SK-N-MC (cell line): ENCODE results near the gene PLEKHM2.

Source experiments
- EZH2 ChIP-seq: fragments of 200-600 bp; sonication (generic); IDR thresholded peaks from one replicate; pipeline ENCODE4 v1.6.1; 2017; ENCODE audit warnings: antibody characterized with exemption
- FOXP2 ChIP-seq: optimal IDR thresholded peaks from 2 replicates; pipeline ENCODE3; 2011; ENCODE audit warnings: mild to moderate bottlenecking, moderate library complexity; ENCODE audit not compliant: insufficient read depth; ENCODE audit errors: extremely low read length, control extremely low read depth
- POLR2AphosphoS5 ChIP-seq: IDR thresholded peaks from 2 replicates; pipeline ENCODE4 v1.6.1; 2012; ENCODE audit warnings: mild to moderate bottlenecking, low read depth, low read length, borderline replicate concordance

- TF ChIP-seq EZH2 (no peak), POLR2AphosphoS5 (no peak), FOXP2 (no peak)
Measured at GRCh38 chr1:15676688-15677661, 7.1 kb upstream of the PLEKHM2 start.
